Breast epithelium (tissue), 3 donors: ENCODE measurements around the gene JMJD1C.

Experiments used
- CTCF ChIP-seq, 3 donors: fragments of 450-650 bp; IDR thresholded peaks; one replicate each; pipeline ENCODE4 v1.5.1; 2016 to 2017; ENCODE audit warnings: antibody characterized with exemption in 3 of 3, mild to moderate bottlenecking in 3 of 3, moderate library complexity in 3 of 3
- POLR2A ChIP-seq: fragments of 450-650 bp; IDR thresholded peaks from one replicate; pipeline ENCODE4 v1.6.1; 2016; ENCODE audit warnings: antibody characterized with exemption, mild to moderate bottlenecking, moderate library complexity
- POLR2AphosphoS5 ChIP-seq, 3 donors: sonication (generic); formaldehyde crosslinking; IDR thresholded peaks; one replicate each; pipeline ENCODE4 v1.6.1; 2017; ENCODE audit warnings: antibody characterized with exemption in 3 of 3

- TF ChIP-seq CTCF (IDR thresholded peaks at IDR 0.05) = no peak
- TF ChIP-seq POLR2AphosphoS5 (IDR thresholded peaks at IDR 0.05) = peak in 1 of 3 donors; percentile 11
- TF ChIP-seq POLR2A = no peak
Measured at GRCh38 chr10:63206997-63207811, 258.6 kb downstream of the JMJD1C start.
